Neural cell (in vitro differentiated cells): ENCODE results near the gene RIMKLA.

ENCODE experiments used
- EP300 ChIP-seq: fragments of 450-650 bp; conservative IDR thresholded peaks from 2 replicates; pipeline ENCODE4 v1.6.1; 2014; ENCODE audit warnings: antibody characterized with exemption, mild to moderate bottlenecking, moderate library complexity; ENCODE audit not compliant: poor library complexity, severe bottlenecking
- EZH2 ChIP-seq: fragments of 200-600, 300-800 bp; shearing (Covaris generic), sonication (generic); IDR thresholded peaks from 2 replicates; pipeline ENCODE4 v1.6.1; 2014; ENCODE audit warnings: antibody characterized with exemption, low read length, borderline replicate concordance, mild to moderate bottlenecking; ENCODE audit not compliant: insufficient read depth, poor library complexity, severe bottlenecking
- MXI1 ChIP-seq: fragments of 450-650 bp; conservative IDR thresholded peaks from 2 replicates; pipeline ENCODE4 v1.6.1; 2014; ENCODE audit warnings: antibody characterized with exemption, mild to moderate bottlenecking; ENCODE audit not compliant: poor library complexity, severe bottlenecking
- POLR2AphosphoS5 ChIP-seq: IDR thresholded peaks from 2 replicates; pipeline ENCODE4 v1.6.1; 2012
- RAD21 ChIP-seq: fragments of 450-650 bp; conservative IDR thresholded peaks from 2 replicates; pipeline ENCODE4 v1.6.1; 2014; ENCODE audit warnings: antibody characterized with exemption, mild to moderate bottlenecking, moderate library complexity
- SMC3 ChIP-seq: fragments of 450-650 bp; conservative IDR thresholded peaks from 2 replicates; pipeline ENCODE4 v1.6.1; 2014; ENCODE audit warnings: antibody characterized with exemption, mild to moderate bottlenecking, moderate library complexity; ENCODE audit not compliant: poor library complexity
- TAF1 ChIP-seq: IDR thresholded peaks from 2 replicates; pipeline ENCODE4 v1.6.1; 2012; ENCODE audit warnings: low read depth
- TF ChIP-seq, protein P1 (sequence below): fragments of 450-650 bp; IDR thresholded peaks from 2 replicates; pipeline ENCODE4 v1.5.1; 2014; ENCODE audit warnings: antibody characterized with exemption, mild to moderate bottlenecking, moderate library complexity; ENCODE audit not compliant: poor library complexity, severe bottlenecking

DNA sequence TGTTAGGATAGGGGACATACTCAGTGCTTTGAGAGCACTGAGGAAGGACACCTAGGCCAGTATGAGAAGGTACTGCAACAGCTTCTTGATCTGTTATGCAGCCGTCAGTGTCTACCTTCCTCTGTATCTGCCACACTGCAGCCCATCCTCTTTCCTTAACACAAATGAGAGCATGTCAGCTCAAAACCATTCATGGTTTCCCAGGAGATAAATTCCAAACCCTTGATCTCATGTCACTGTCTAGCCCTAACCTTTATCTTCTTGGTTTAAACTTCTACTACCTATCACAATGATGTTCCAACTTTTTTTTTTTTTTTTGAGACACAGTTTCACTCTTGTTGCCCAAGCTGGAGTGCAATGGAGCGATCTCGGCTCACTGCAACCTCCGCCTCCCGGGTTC, 73.8 kb downstream of the RIMKLA start:
- TF ChIP-seq, protein P1, sequence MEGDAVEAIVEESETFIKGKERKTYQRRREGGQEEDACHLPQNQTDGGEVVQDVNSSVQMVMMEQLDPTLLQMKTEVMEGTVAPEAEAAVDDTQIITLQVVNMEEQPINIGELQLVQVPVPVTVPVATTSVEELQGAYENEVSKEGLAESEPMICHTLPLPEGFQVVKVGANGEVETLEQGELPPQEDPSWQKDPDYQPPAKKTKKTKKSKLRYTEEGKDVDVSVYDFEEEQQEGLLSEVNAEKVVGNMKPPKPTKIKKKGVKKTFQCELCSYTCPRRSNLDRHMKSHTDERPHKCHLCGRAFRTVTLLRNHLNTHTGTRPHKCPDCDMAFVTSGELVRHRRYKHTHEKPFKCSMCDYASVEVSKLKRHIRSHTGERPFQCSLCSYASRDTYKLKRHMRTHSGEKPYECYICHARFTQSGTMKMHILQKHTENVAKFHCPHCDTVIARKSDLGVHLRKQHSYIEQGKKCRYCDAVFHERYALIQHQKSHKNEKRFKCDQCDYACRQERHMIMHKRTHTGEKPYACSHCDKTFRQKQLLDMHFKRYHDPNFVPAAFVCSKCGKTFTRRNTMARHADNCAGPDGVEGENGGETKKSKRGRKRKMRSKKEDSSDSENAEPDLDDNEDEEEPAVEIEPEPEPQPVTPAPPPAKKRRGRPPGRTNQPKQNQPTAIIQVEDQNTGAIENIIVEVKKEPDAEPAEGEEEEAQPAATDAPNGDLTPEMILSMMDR, result no peak
- no peak for TF ChIP-seq POLR2AphosphoS5
- no peak for TF ChIP-seq SMC3
- no peak for TF ChIP-seq RAD21
- TF ChIP-seq EP300, result no peak
- TF ChIP-seq MXI1, result no peak
- no peak for TF ChIP-seq TAF1
- TF ChIP-seq EZH2, result no peak
